Globus pallidus (tissue), 1 donor: ENCODE data around the gene PRKRIP1.
"Not testable (repeated sequence)": the region's sequence is repeated elsewhere in the genome, so short reads cannot be mapped to it uniquely, and the experiment has no call there.

Experiments
- DNase-seq: peaks from one replicate; pipeline ENCODE4 v3.0.0-alpha.2; 2015; ENCODE audit warnings: low spot score

Gene PRKRIP1

DNA sequence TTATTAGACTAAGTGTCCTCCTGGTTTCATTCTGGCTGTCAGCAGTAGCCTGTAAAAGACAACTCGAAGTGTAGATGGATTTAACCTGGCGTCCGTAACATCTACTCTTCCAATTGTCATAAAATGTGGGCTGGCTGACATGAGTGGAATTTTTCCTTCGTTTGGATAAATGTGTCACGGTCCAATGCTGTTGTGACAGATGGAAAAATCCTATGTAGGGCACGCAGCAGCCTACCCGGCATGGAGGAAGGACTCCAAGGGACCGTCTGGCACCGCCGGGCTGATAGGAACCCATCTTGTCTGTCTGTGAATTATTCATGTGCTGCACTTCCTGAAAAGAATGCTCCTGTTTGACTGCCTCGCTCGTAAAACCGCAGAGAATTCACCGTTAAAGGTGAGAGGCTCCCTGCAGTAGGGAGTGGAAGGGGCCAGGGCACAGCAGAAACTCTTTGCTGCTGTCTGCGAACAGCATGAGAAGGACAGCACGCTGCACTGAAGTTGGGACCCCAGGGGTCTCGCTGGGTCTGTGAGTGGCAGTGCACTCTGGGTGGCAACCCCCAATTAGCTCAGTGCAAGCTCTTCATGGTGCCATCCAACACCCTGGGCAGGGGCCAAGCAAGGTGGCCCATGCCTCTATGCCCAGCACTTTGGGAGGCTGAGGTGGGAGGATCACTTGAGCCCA, 35.6 kb downstream of the PRKRIP1 start:
- no peak for DNase-seq

DNA sequence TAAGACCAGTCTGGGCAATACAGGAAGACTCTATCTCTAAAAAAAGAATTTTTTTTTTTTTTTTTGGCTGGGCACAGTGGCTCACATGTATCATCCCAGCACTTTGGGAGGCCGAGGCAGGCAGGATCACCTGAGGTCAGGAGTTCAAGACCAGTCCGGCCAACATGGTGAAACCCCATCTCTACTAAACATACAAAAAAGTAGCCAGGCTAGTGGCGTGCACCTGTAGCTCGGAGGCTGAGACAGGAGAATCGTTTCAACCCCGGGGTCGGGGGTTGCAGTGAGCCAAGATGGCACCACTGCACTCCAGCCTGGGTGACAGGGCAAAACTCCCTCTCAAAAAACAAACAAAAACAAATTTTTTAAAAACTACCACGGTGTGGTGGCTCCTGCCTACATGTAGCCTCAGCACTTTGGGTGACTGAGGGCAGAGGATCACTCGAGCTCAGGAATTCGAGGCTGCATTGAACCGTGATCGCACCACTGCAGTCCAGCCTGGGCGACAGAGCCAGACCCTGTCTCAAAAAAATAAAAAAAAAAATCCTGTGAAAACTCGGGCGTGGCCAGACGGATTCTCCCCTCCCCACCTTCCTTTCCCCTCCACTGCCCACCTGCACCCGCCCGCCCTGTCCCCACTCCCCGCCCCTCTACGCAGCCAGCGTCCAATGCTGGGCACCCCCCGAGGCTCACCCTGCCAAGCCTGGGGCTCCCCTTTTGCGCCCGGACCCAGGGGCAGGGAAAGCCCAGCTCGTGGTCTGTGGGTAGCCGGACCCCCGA, 36.5 kb downstream of the PRKRIP1 start:
- no peak for DNase-seq

GRCh38 chr7:102433219-102434038, 37.3 kb downstream of the PRKRIP1 start, which contains the start of gene ORAI2:
TSS of gene ORAI2 (plus strand) at chr7:102433575. CDS start at chr7:102438957, 5,382 bp downstream.
- peak; percentile 75 for DNase-seq

GRCh38 chr7:102434039-102434486, 37.9 kb downstream of the PRKRIP1 start:
- no peak for DNase-seq

DNA sequence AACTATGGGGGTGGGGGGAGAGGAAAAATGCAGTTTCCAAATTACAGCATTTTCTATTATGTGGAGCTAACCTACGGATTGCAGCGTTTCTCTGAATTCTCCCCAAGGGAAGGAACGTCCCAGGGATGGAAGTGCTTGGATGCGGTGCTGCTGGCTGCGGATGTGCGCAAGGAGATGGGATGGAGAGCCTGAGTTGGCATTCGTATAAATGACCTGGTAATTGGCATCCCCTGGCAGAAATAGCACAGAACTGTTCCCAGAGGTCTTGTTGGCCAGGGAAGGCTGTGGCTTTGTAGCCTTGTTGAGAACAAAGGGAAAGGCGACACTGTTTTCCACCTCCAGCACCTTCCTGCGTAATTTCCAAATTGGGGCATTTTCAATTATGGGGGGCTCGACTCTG, 40.0 kb downstream of the PRKRIP1 start:
- DNase-seq, result no peak

GRCh38 chr7:102439963-102440795, 44.0 kb downstream of the PRKRIP1 start:
- no peak for DNase-seq

DNA sequence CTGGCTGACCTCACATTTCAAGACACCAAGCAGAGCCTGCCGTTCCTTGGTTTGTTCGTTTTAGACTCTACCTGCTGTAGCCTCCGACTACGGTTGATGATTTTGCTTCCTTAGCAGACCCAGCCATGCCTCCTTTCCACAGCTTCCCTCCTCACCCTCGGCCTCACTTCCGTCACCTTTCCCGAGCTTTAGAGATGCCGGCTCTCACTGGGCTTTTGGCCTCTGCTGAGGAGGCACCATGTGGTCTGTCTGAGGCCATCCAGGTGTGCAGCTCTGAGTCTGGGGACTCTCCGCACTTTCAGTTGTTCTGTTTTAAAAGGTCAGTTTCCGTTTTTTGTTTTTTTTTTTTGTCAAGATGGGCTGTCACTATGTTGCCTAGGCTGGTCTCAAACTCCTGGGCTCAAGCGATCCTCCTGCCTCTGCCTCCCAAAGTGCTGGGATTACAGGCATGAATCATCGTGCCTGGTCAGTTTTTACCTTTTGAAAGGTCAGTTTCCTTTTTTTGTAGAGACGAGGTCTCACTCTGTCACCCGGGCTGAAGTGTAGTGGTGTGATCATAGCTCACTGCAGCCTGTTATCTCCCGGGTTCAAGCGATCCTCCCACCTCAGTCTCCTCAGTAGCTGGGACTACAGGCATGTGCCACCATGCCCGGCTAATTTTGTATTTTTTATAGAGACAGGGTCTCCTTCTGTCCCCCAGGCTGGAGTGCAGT, 49.0 kb downstream of the PRKRIP1 start:
- DNase-seq, result no peak

- DNase-seq, result no peak
These were observed 49.5 kb downstream of the PRKRIP1 start for GRCh38 chr7:102445674-102446071.

- no peak for DNase-seq
These were observed 50.4 kb downstream of the PRKRIP1 start for GRCh38 chr7:102446387-102447156.

GRCh38 chr7:102447311-102447710, 51.1 kb downstream of the PRKRIP1 start:
- DNase-seq, result no peak

GRCh38 chr7:102449136-102449535, 53.0 kb downstream of the PRKRIP1 start:
- no peak for DNase-seq

- no peak for DNase-seq
These were observed 54.1 kb downstream of the PRKRIP1 start for GRCh38 chr7:102450242-102450641.

DNA sequence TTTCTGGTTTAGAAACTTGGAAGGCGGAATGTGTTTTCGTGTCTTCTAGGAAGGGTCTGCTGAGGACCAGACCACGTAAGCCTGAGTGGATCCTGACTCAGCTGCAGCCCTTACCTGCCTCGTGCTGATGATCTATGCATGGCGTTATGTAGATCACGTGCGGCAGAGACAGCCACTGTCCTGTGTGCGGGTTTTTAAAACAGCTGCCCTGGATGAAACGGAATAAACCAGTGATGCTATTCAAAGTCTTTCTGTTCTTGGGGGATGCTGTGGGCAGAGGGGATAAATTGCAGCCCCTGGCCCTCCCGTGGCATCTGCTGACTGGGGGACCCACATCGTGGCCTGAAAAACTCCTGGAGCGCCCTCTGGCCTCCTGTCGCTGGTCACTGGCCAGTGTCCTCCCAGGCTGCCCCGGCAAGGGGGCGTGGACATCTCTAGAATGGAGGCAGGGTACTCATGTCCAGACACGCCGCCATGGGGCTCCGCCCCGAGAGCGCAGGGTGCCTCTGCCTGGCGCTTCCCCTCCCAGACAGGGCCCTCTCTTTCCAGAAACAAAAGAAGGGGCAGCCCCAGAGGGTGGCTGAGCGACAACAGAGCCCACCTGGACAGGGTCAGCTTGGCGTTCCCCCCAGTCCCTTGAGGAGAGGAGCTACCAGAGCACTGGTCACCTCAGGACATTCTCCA, 55.4 kb downstream of the PRKRIP1 start:
- no peak for DNase-seq

DNA sequence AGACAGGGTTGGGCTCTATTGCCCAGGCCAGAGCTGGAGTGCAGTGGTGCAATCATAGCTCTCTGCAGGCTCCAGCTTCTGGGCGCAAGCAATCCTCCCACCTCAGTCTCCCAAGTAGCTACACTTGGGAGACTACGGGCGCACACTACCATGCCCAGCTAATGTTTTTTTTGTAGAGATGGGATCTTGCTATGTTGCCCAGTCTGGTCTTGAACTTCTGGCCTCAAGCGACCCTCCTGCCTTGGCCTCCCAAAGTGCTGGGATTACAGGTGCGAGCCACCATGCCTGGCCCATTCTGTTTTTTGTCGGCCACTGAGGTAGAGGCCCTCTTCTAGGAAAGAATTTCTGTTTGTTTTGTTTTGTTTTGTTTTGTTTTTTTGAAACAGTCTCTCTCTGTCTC, 56.3 kb downstream of the PRKRIP1 start:
- DNase-seq, result no peak

DNA sequence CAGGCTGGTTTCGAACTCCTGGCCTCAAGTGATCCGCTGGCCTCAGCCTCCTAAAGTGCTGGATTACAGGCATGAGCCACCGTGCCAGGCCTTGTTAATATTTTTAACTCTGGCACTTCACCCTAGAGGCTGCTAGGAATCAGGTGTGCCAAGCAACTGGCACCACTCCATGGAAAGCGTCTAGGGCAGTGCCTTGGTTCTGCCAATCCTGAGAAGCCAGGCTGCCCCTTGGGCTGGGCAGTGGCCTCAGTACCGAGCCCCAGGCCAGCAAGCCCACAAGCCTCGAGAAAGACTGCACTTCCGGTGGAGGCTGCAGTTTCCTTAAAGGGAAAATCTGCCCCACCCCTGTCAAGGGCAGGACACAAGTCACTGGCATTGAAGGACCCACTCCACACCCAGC, 57.2 kb downstream of the PRKRIP1 start:
- DNase-seq, result no peak

- no peak for DNase-seq
These were observed 58.3 kb downstream of the PRKRIP1 start for GRCh38 chr7:102454468-102454867.

- DNase-seq, result not testable (repeated sequence)
These were observed 58.8 kb downstream of the PRKRIP1 start for GRCh38 chr7:102454932-102455331.

DNA sequence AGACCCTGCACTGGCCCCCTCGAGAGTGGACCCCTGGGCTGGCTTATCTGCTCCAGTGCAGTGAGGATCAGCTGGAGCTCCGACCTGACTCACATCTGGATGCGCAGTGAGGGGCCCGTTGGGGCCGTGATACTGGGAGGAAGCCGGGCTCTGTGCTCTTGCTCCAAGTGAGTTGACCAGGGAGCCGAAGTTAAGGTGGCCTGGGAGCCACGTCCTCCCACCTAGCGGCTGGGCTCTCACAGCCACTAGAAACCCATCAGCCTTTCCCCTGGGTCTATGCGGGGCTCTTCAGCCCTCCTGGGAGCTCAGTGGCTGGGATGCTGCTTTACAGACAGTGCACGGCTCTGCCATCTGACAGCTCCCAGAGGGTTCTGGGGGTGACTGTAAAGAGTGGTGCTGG, 59.4 kb downstream of the PRKRIP1 start:
- no peak for DNase-seq

DNA sequence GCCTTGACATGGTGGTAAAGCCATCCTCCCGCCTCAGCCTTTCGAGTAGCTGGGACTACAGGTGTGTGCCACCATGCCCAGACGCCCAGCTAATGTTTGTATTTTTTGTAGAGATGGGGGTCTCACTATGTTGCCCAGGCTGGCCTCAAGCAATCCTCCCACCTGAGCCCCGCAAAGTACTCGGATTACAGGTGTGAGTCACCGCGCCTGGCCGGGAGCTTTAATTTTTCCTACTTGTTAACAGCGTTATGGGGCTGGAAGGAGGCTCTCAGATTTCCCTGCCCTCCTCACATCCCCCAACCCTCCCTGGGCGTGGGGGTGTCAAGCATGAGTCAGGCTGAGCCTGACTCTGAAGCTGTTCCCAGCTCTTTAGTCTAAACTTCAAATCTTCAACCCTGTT, 60.2 kb downstream of the PRKRIP1 start:
- no peak for DNase-seq
